OCI-LY7 (cell line): ENCODE measurements around the gene PRSS48.

Source experiments
- EZH2phosphoT487 ChIP-seq: fragments of 200-600 bp; sonication (generic); IDR thresholded peaks from 2 replicates; pipeline ENCODE4 v1.6.1; 2018; ENCODE audit warnings: low read depth, borderline replicate concordance, mild to moderate bottlenecking, mixed run types, antibody characterized with exemption, low read length, moderate library complexity, mixed read lengths
- TF ChIP-seq, protein P1 (sequence below): fragments of 200-600 bp; sonication (generic); conservative IDR thresholded peaks from 2 replicates; pipeline ENCODE4 v1.5.1; 2014; ENCODE audit warnings: mild to moderate bottlenecking, antibody characterized with exemption, low read length, moderate library complexity, mixed read lengths

DNA sequence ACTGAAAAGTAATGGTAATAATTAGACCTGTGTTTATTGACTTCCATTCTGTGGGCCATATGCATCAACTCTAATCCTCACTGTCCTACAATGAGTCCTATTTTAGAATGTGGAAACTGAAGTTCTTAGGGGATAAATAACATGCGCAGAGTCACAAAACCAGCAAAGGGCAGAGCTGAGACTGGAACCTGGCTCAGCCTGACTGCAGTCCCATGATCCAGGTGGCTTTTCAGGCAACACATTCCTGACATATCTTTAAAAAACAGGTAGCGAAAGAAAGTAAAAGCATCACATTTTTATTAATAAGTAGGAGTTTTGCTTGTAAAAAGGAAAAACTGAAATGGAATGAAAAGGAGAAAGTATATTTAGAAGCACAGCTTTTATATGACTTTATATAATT lies 34.7 kb upstream of the PRSS48 start:
- TF ChIP-seq, protein P1, sequence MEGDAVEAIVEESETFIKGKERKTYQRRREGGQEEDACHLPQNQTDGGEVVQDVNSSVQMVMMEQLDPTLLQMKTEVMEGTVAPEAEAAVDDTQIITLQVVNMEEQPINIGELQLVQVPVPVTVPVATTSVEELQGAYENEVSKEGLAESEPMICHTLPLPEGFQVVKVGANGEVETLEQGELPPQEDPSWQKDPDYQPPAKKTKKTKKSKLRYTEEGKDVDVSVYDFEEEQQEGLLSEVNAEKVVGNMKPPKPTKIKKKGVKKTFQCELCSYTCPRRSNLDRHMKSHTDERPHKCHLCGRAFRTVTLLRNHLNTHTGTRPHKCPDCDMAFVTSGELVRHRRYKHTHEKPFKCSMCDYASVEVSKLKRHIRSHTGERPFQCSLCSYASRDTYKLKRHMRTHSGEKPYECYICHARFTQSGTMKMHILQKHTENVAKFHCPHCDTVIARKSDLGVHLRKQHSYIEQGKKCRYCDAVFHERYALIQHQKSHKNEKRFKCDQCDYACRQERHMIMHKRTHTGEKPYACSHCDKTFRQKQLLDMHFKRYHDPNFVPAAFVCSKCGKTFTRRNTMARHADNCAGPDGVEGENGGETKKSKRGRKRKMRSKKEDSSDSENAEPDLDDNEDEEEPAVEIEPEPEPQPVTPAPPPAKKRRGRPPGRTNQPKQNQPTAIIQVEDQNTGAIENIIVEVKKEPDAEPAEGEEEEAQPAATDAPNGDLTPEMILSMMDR: no peak
- no peak for TF ChIP-seq EZH2phosphoT487
